Measurements from ENCODE around the gene TMEM63B.
"Not testable (repeated sequence)": the region's sequence is repeated elsewhere in the genome, so short reads cannot be mapped to it uniquely, and the experiment has no call there.

The TMEM63B gene

GRCh38 chr6:44194326-44194725, 67.0 kb downstream of the TMEM63B start:
- Histone ChIP-seq H2BK15ac (ENCODE audit: low read length) (peak overlapping the region; percentile 15), H3K18ac (ENCODE audit: low read length) (peak overlapping the region; percentile 81), H3K4ac (ENCODE audit: low read length) (no peak overlapping the region), H4K91ac (ENCODE audit: low read depth, low read length, poor library complexity) (peak overlapping the region; percentile 79), H2BK5ac (ENCODE audit: low read length) (no peak overlapping the region), H3K14ac (ENCODE audit: low read length) (peak overlapping the region; percentile 25), H2BK120ac (ENCODE audit: low read depth, low read length) (peak overlapping the region; percentile 76), H3K27ac (replicated peaks; ENCODE audit: low read length) (no peak overlapping the region), H3K4me1 (ENCODE audit: control insufficient read depth in 2 of 2, insufficient read depth in 1 of 2, low read depth in 1 of 2, low read length in 2 of 2) (peaks cover 6 to 7% of the 10 kb centered on the region in 2 donors), H3K4me3 (ENCODE audit: low read length in 2 of 2) (no peak overlapping the region), H3K9me3 (replicated peaks in 1 of 2; ENCODE audit: control insufficient read depth in 2 of 2, insufficient read depth in 1 of 2, low read depth in 1 of 2, low read length in 2 of 2) (no peaks in the 10 kb centered on the region), H2AFZ (ENCODE audit: low read length) (no peak overlapping the region), H3K79me1 (ENCODE audit: low read depth, low read length) (no peaks in the 10 kb centered on the region), H3K4me2 (ENCODE audit: insufficient read depth, low read length, poor library complexity, severe bottlenecking) (no peak overlapping the region), H2AK5ac (ENCODE audit: low read depth, low read length) (peak overlapping the region; percentile 98), H3K9ac (ENCODE audit: low read depth, low read length, poor library complexity) (peak overlapping the region; percentile 21), H3K36me3 (replicated peaks in 1 of 2; ENCODE audit: control insufficient read depth in 2 of 2, insufficient read depth in 2 of 2, low read length in 2 of 2) (no peaks in the 10 kb centered on the region), H3K23ac (ENCODE audit: low read depth, low read length, poor library complexity) (peak overlapping the region; percentile 73), H3K27me3 (ENCODE audit: control insufficient read depth in 3 of 3, insufficient read depth in 3 of 3, low read depth in 1 of 3, low read length in 3 of 3) (no peaks in the 10 kb centered on the region), H2BK12ac (ENCODE audit: low read length) (no peak overlapping the region), H4K8ac (ENCODE audit: low read depth, low read length) (no peak overlapping the region)
- DNase-seq (ENCODE audit: low spot score) = no peak
- no CpG with 5 or more reads among the region's 5 CpGs for WGBS, 2 donors (ENCODE audit: extremely low coverage in 2 of 2, insufficient read length in 2 of 2, insufficient replicate concordance in 1 of 2)

GRCh38 chr6:44196351-44196750, 69.0 kb downstream of the TMEM63B start:
- H3K18ac ChIP-seq (ENCODE audit: low read length); H2AK5ac ChIP-seq (ENCODE audit: low read depth, low read length); H3K4ac ChIP-seq (ENCODE audit: low read length); H3K27ac ChIP-seq (replicated peaks; ENCODE audit: low read length); H3K36me3 ChIP-seq (replicated peaks in 1 of 2; ENCODE audit: control insufficient read depth in 2 of 2, insufficient read depth in 2 of 2, low read length in 2 of 2); H3K23ac ChIP-seq (ENCODE audit: low read depth, low read length, poor library complexity); H3K14ac ChIP-seq (ENCODE audit: low read length); H3K27me3 ChIP-seq (ENCODE audit: control insufficient read depth in 3 of 3, insufficient read depth in 3 of 3, low read depth in 1 of 3, low read length in 3 of 3); H2BK12ac ChIP-seq (ENCODE audit: low read length); DNase-seq (ENCODE audit: low spot score); H3K79me1 ChIP-seq (ENCODE audit: low read depth, low read length); H3K9me3 ChIP-seq (replicated peaks in 1 of 2; ENCODE audit: control insufficient read depth in 2 of 2, insufficient read depth in 1 of 2, low read depth in 1 of 2, low read length in 2 of 2); H4K91ac ChIP-seq (ENCODE audit: low read depth, low read length, poor library complexity); H2AFZ ChIP-seq (ENCODE audit: low read length); H4K8ac ChIP-seq (ENCODE audit: low read depth, low read length); H3K4me2 ChIP-seq (ENCODE audit: insufficient read depth, low read length, poor library complexity, severe bottlenecking); H2BK5ac ChIP-seq (ENCODE audit: low read length); H3K9ac ChIP-seq (ENCODE audit: low read depth, low read length, poor library complexity); H2BK15ac ChIP-seq (ENCODE audit: low read length); H3K4me3 ChIP-seq (ENCODE audit: low read length in 2 of 2); H2BK120ac ChIP-seq (ENCODE audit: low read depth, low read length): not testable (repeated sequence)
- WGBS, 2 donors (ENCODE audit: extremely low coverage in 2 of 2, insufficient read length in 2 of 2, insufficient replicate concordance in 1 of 2) = no CpG with 5 or more reads among the region's 11 CpGs
- peaks cover 13 to 14% of the 10 kb centered on the region in 2 donors for H3K4me1 ChIP-seq (ENCODE audit: control insufficient read depth in 2 of 2, insufficient read depth in 1 of 2, low read depth in 1 of 2, low read length in 2 of 2)

GRCh38 chr6:44198684-44199083, 71.3 kb downstream of the TMEM63B start:
- Histone ChIP-seq H3K4me3 (ENCODE audit: low read length in 2 of 2) (no peak overlapping the region), H3K23ac (ENCODE audit: low read depth, low read length, poor library complexity) (no peak overlapping the region), H2BK12ac (ENCODE audit: low read length) (no peak overlapping the region), H2BK5ac (ENCODE audit: low read length) (no peak overlapping the region), H4K8ac (ENCODE audit: low read depth, low read length) (no peak overlapping the region), H3K9ac (ENCODE audit: low read depth, low read length, poor library complexity) (no peak overlapping the region), H3K79me1 (ENCODE audit: low read depth, low read length) (no peaks in the 10 kb centered on the region), H3K27ac (replicated peaks; ENCODE audit: low read length) (no peak overlapping the region), H3K4me1 (ENCODE audit: control insufficient read depth in 2 of 2, insufficient read depth in 1 of 2, low read depth in 1 of 2, low read length in 2 of 2) (peaks cover 21 to 23% of the 10 kb centered on the region in 2 donors), H2AK5ac (ENCODE audit: low read depth, low read length) (no peak overlapping the region), H3K14ac (ENCODE audit: low read length) (no peak overlapping the region), H3K27me3 (ENCODE audit: control insufficient read depth in 3 of 3, insufficient read depth in 3 of 3, low read depth in 1 of 3, low read length in 3 of 3) (no peaks in the 10 kb centered on the region), H4K91ac (ENCODE audit: low read depth, low read length, poor library complexity) (no peak overlapping the region), H3K4me2 (ENCODE audit: insufficient read depth, low read length, poor library complexity, severe bottlenecking) (no peak overlapping the region), H2AFZ (ENCODE audit: low read length) (no peak overlapping the region), H3K9me3 (replicated peaks in 1 of 2; ENCODE audit: control insufficient read depth in 2 of 2, insufficient read depth in 1 of 2, low read depth in 1 of 2, low read length in 2 of 2) (no peaks in the 10 kb centered on the region), H3K18ac (ENCODE audit: low read length) (no peak overlapping the region), H2BK120ac (ENCODE audit: low read depth, low read length) (no peak overlapping the region), H3K36me3 (replicated peaks in 1 of 2; ENCODE audit: control insufficient read depth in 2 of 2, insufficient read depth in 2 of 2, low read length in 2 of 2) (no peaks in the 10 kb centered on the region), H3K4ac (ENCODE audit: low read length) (no peak overlapping the region), H2BK15ac (ENCODE audit: low read length) (no peak overlapping the region)
- DNase-seq (ENCODE audit: low spot score) = no peak
- no CpG with 5 or more reads among the region's 3 CpGs for WGBS, 2 donors (ENCODE audit: extremely low coverage in 2 of 2, insufficient read length in 2 of 2, insufficient replicate concordance in 1 of 2)

- Histone ChIP-seq H3K4me3 (ENCODE audit: low read length in 2 of 2) (no peak overlapping the region), H3K9ac (ENCODE audit: low read depth, low read length, poor library complexity) (no peak overlapping the region), H2AFZ (ENCODE audit: low read length) (no peak overlapping the region), H3K79me1 (ENCODE audit: low read depth, low read length) (no peaks in the 10 kb centered on the region), H3K4ac (ENCODE audit: low read length) (no peak overlapping the region), H2BK15ac (ENCODE audit: low read length) (no peak overlapping the region), H3K23ac (ENCODE audit: low read depth, low read length, poor library complexity) (no peak overlapping the region), H3K4me1 (ENCODE audit: control insufficient read depth in 2 of 2, insufficient read depth in 1 of 2, low read depth in 1 of 2, low read length in 2 of 2) (peaks cover 21 to 23% of the 10 kb centered on the region in 2 donors), H3K36me3 (replicated peaks in 1 of 2; ENCODE audit: control insufficient read depth in 2 of 2, insufficient read depth in 2 of 2, low read length in 2 of 2) (no peaks in the 10 kb centered on the region), H3K9me3 (replicated peaks in 1 of 2; ENCODE audit: control insufficient read depth in 2 of 2, insufficient read depth in 1 of 2, low read depth in 1 of 2, low read length in 2 of 2) (no peaks in the 10 kb centered on the region), H2BK120ac (ENCODE audit: low read depth, low read length) (no peak overlapping the region), H3K27me3 (ENCODE audit: control insufficient read depth in 3 of 3, insufficient read depth in 3 of 3, low read depth in 1 of 3, low read length in 3 of 3) (no peaks in the 10 kb centered on the region), H4K91ac (ENCODE audit: low read depth, low read length, poor library complexity) (no peak overlapping the region), H4K8ac (ENCODE audit: low read depth, low read length) (no peak overlapping the region), H3K27ac (replicated peaks; ENCODE audit: low read length) (no peak overlapping the region), H3K18ac (ENCODE audit: low read length) (no peak overlapping the region), H2BK5ac (ENCODE audit: low read length) (no peak overlapping the region), H3K14ac (ENCODE audit: low read length) (no peak overlapping the region), H2AK5ac (ENCODE audit: low read depth, low read length) (no peak overlapping the region), H3K4me2 (ENCODE audit: insufficient read depth, low read length, poor library complexity, severe bottlenecking) (no peak overlapping the region), H2BK12ac (ENCODE audit: low read length) (no peak overlapping the region)
- no peak for DNase-seq (ENCODE audit: low spot score)
- no CpG with 5 or more reads among the region's 4 CpGs for WGBS, 2 donors (ENCODE audit: extremely low coverage in 2 of 2, insufficient read length in 2 of 2, insufficient replicate concordance in 1 of 2)
These were observed 72.5 kb downstream of the TMEM63B start for GRCh38 chr6:44199883-44200282.
